DOHH2 (cell line): ENCODE measurements around the gene TBCD.

ENCODE experiments used
- H3F3A ChIP-seq: fragments of 200-600 bp; sonication (generic), shearing (Covaris generic); 2 replicates; pipeline ENCODE4 v1.6.0; 2016; ENCODE audit warnings: antibody characterized with exemption, mild to moderate bottlenecking; ENCODE audit not compliant: control insufficient read depth, insufficient read depth
- H3K27ac ChIP-seq: fragments of 200-600 bp; sonication (generic); 2 replicates; pipeline ENCODE4 v1.5.1; 2014; ENCODE audit warnings: low read depth, mild to moderate bottlenecking, low read length, moderate library complexity
- H3K27me3 ChIP-seq: fragments of 200-600 bp; sonication (generic); 2 replicates; pipeline ENCODE4 v1.6.1; 2014; ENCODE audit warnings: mild to moderate bottlenecking, low read length, mixed read lengths; ENCODE audit not compliant: control insufficient read depth
- H3K36me3 ChIP-seq: fragments of 200-600 bp; sonication (generic); 2 replicates; pipeline ENCODE4 v1.6.1; 2014; ENCODE audit warnings: mild to moderate bottlenecking, low read length, moderate library complexity, mixed read lengths; ENCODE audit not compliant: control insufficient read depth
- H3K4me1 ChIP-seq: fragments of 200-600 bp; sonication (generic); 2 replicates; pipeline ENCODE4 v1.6.1; 2014; ENCODE audit warnings: mild to moderate bottlenecking, low read length, mixed read lengths; ENCODE audit not compliant: control insufficient read depth
- H3K4me2 ChIP-seq: fragments of 200-600 bp; sonication (generic); 2 replicates; pipeline ENCODE4 v1.6.0; 2014; ENCODE audit warnings: mild to moderate bottlenecking, low read length, moderate library complexity
- H3K4me3 ChIP-seq: fragments of 200-600 bp; sonication (generic); 2 replicates; pipeline ENCODE4 v1.5.1; 2014; ENCODE audit warnings: mild to moderate bottlenecking, low read length, mixed read lengths
- H3K79me2 ChIP-seq: fragments of 200-600 bp; sonication (generic); 2 replicates; pipeline ENCODE4 v1.6.1; 2014; ENCODE audit warnings: mild to moderate bottlenecking, low read length, mixed read lengths; ENCODE audit not compliant: control insufficient read depth
- H3K9me2 ChIP-seq: fragments of 200-600 bp; sonication (generic); replicated peaks from 2 replicates; pipeline ENCODE4 v1.6.1; 2014; ENCODE audit warnings: mild to moderate bottlenecking, low read length, mixed read lengths; ENCODE audit not compliant: control insufficient read depth
- H3K9me3 ChIP-seq: fragments of 200-600 bp; sonication (generic); 2 replicates; pipeline ENCODE4 v1.6.1; 2014; ENCODE audit warnings: antibody characterized with exemption, low read length, mixed read lengths; ENCODE audit not compliant: control insufficient read depth, insufficient read depth
- H4K20me1 ChIP-seq: fragments of 200-600 bp; sonication (generic); 2 replicates; pipeline ENCODE4 v1.6.0; 2014; ENCODE audit warnings: low read depth, mild to moderate bottlenecking, antibody characterized with exemption, low read length, moderate library complexity; ENCODE audit not compliant: control insufficient read depth, insufficient read depth
- EZH2phosphoT487 ChIP-seq: fragments of 200-600 bp; sonication (generic); IDR thresholded peaks from 2 replicates; pipeline ENCODE4 v1.6.1; 2017; ENCODE audit warnings: borderline replicate concordance, mild to moderate bottlenecking, antibody characterized with exemption, low read length, moderate library complexity, mixed read lengths
- TF ChIP-seq, protein P1 (sequence below): fragments of 200-600 bp; sonication (generic); IDR thresholded peaks from one replicate; pipeline ENCODE4 v1.5.1; 2014; ENCODE audit warnings: antibody characterized with exemption, mild to moderate bottlenecking, low read depth, low read length; ENCODE audit not compliant: poor library complexity, severe bottlenecking

The TBCD gene

GRCh38 chr17:82734987-82735866 is 16.6 kb upstream of the TBCD start, which contains the start of gene FN3K:
TSS of gene FN3K (plus strand) at chr17:82735615. CDS start at chr17:82735637, 22 bp downstream.
- H3K27ac ChIP-seq: no peak within 1 kb of the TSS

DNA sequence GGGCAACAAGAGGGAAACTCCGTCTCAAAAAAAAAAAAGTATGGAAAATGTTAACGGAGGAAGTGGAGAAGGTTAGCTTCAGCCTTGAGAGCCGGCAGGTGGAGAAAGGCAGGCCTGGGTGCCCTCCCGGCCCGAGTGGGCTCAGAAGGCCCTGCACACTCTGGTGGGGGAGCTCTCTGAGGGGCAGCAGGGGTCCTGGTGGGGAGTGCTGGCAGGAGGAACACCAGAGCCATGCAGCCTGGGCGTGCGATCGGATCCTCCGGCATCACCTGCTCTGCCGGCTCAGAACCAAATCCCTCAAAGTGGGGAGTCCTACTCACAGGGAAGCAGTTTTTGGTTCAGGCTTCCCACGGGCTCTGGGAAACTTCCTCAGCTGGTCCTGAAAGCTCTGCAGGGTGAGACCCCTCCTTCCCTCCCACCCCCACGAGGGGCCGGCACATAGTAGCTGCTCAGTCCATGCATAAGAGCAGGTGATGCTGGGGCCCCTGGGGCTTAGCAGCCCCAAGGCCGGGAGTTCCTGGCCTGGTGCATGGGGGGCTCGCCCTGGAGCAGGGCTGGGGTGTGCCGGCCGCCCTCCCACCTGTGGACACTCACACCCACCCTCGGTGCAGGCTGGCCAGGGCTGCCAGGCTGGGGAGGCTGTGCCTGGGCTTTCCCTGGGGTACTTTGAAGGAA is 15.2 kb upstream of the TBCD start:
- TF ChIP-seq, protein P1, sequence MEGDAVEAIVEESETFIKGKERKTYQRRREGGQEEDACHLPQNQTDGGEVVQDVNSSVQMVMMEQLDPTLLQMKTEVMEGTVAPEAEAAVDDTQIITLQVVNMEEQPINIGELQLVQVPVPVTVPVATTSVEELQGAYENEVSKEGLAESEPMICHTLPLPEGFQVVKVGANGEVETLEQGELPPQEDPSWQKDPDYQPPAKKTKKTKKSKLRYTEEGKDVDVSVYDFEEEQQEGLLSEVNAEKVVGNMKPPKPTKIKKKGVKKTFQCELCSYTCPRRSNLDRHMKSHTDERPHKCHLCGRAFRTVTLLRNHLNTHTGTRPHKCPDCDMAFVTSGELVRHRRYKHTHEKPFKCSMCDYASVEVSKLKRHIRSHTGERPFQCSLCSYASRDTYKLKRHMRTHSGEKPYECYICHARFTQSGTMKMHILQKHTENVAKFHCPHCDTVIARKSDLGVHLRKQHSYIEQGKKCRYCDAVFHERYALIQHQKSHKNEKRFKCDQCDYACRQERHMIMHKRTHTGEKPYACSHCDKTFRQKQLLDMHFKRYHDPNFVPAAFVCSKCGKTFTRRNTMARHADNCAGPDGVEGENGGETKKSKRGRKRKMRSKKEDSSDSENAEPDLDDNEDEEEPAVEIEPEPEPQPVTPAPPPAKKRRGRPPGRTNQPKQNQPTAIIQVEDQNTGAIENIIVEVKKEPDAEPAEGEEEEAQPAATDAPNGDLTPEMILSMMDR: no peak
- TF ChIP-seq EZH2phosphoT487: no peak
- Histone ChIP-seq H3K4me3 (no peak overlapping the region), H3K4me1 (no peaks in the 10 kb centered on the region), H4K20me1 (no peaks in the 10 kb centered on the region), H3K27me3 (no peaks in the 10 kb centered on the region), H3K9me3 (peaks cover 36% of the 10 kb centered on the region), H3K36me3 (peaks cover 37% of the 10 kb centered on the region), H3K9me2 (no peaks in the 10 kb centered on the region), H3K27ac (no peak overlapping the region), H3F3A (no peaks in the 10 kb centered on the region), H3K79me2 (no peaks in the 10 kb centered on the region), H3K4me2 (no peak overlapping the region)

More at GRCh38 chr17:82734987-82735866, 16.6 kb upstream of the TBCD start, which contains the start of gene FN3K:
- Histone ChIP-seq H3K4me2 (no peak within 1 kb of the TSS), H3K79me2 (no peaks in the 10 kb centered on the region), H3F3A (no peaks in the 10 kb centered on the region), H3K27me3 (no peaks in the 10 kb centered on the region), H3K9me3 (peaks cover 24% of the 10 kb centered on the region), H3K4me3 (no peak within 1 kb of the TSS), H3K4me1 (no peaks in the 10 kb centered on the region), H3K9me2 (no peaks in the 10 kb centered on the region), H4K20me1 (no peaks in the 10 kb centered on the region), H3K36me3 (peaks cover 31% of the 10 kb centered on the region)
- TF ChIP-seq EZH2phosphoT487: no peak
- TF ChIP-seq, protein P1: no peak

GRCh38 chr17:82737967-82738877 is 13.6 kb upstream of the TBCD start:
- Histone ChIP-seq H4K20me1 (no peaks in the 10 kb centered on the region), H3K9me2 (no peaks in the 10 kb centered on the region), H3K36me3 (peaks cover 26% of the 10 kb centered on the region), H3K27ac (no peak overlapping the region), H3K4me3 (no peak overlapping the region), H3K4me2 (no peak overlapping the region), H3K79me2 (no peaks in the 10 kb centered on the region), H3K9me3 (peaks cover 27% of the 10 kb centered on the region), H3K27me3 (no peaks in the 10 kb centered on the region), H3F3A (no peaks in the 10 kb centered on the region), H3K4me1 (no peaks in the 10 kb centered on the region)
- no peak for TF ChIP-seq EZH2phosphoT487
- TF ChIP-seq, protein P1: no peak
